Keratinocyte (primary cell): ENCODE measurements around the gene SLC38A1. TPM values are rescaled to one million over a fixed set of nuclear protein-coding genes. Genes with fewer than 3 reads are reported as not detected.

Source experiments
- DNase-seq: peaks from one replicate; pipeline ENCODE4 v3.0.0-alpha.2; 2011; ENCODE audit warnings: low read depth, missing footprints, low spot score
- FAIRE-seq: peaks from 2 replicates; lab custom pipeline; 2011; peaks lifted over from hg19 to GRCh38; lab: Jason Lieb, UNC
- H2AFZ ChIP-seq: 2 replicates; pipeline ENCODE4 v1.6.0; 2012; ENCODE audit warnings: low read length, control low read depth, inconsistent platforms; ENCODE audit not compliant: control insufficient read depth
- H3K27ac ChIP-seq: 2 replicates; pipeline ENCODE4 v1.5.1; 2011; ENCODE audit warnings: low read length; ENCODE audit not compliant: control insufficient read depth, insufficient read depth
- H3K27me3 ChIP-seq: 3 replicates; pipeline ENCODE4 v1.6.0; 2011; ENCODE audit warnings: low read length; ENCODE audit not compliant: control insufficient read depth, insufficient read depth; ENCODE audit errors: extremely low read depth
- H3K36me3 ChIP-seq, 2 experiments: 2 replicates in 1 of 2; 3 replicates in 1 of 2; pipeline ENCODE4 v1.5.1; 2011; ENCODE audit warnings: low read length in 2 of 2, mild to moderate bottlenecking in 1 of 2; ENCODE audit not compliant: control insufficient read depth in 2 of 2, insufficient read depth in 2 of 2; ENCODE audit errors: extremely low read depth in 1 of 2
- H3K4me1 ChIP-seq: 3 replicates; pipeline ENCODE4 v1.5.1; 2011; ENCODE audit warnings: low read length; ENCODE audit not compliant: control insufficient read depth, insufficient read depth; ENCODE audit errors: extremely low read depth
- H3K4me2 ChIP-seq: 3 replicates; pipeline ENCODE4 v1.6.0; 2011; ENCODE audit warnings: low read depth, low read length; ENCODE audit not compliant: control insufficient read depth, insufficient read depth; ENCODE audit errors: extremely low read depth
- H3K4me3 ChIP-seq, 3 experiments: fragments of 200-600 bp in 1 of 3; sonication (generic) in 1 of 3; 2 replicates in 2 of 3; 3 replicates in 1 of 3; pipeline ENCODE4 v1.5.1; 2011 to 2016; ENCODE audit warnings: low read length in 3 of 3, mild to moderate bottlenecking in 3 of 3, control low read depth in 2 of 3, inconsistent platforms in 1 of 3, low read depth in 1 of 3, mixed read lengths in 1 of 3, mixed run types in 1 of 3, moderate library complexity in 1 of 3; ENCODE audit not compliant: control insufficient read depth in 2 of 3, insufficient read depth in 2 of 3; ENCODE audit errors: extremely low read depth in 1 of 3
- H3K79me2 ChIP-seq: 2 replicates; pipeline ENCODE4 v1.6.0; 2012; ENCODE audit warnings: low read length; ENCODE audit not compliant: control insufficient read depth, insufficient read depth
- H3K9ac ChIP-seq: 3 replicates; pipeline ENCODE4 v1.6.0; 2011; ENCODE audit warnings: low read length; ENCODE audit not compliant: control insufficient read depth, insufficient read depth; ENCODE audit errors: extremely low read depth
- H3K9me1 ChIP-seq: 3 replicates; pipeline ENCODE4 v1.6.0; 2011; ENCODE audit warnings: low read length; ENCODE audit not compliant: control insufficient read depth, insufficient read depth; ENCODE audit errors: extremely low read depth
- H3K9me3 ChIP-seq: 2 replicates; pipeline ENCODE4 v1.5.1; 2012; ENCODE audit warnings: low read depth, low read length; ENCODE audit not compliant: control insufficient read depth
- H4K20me1 ChIP-seq: 3 replicates; pipeline ENCODE4 v1.6.0; 2011; ENCODE audit warnings: low read length; ENCODE audit not compliant: control insufficient read depth, insufficient read depth; ENCODE audit errors: extremely low read depth
- EZH2 ChIP-seq: IDR thresholded peaks from one replicate; pipeline ENCODE4 v1.6.1; 2012; ENCODE audit warnings: inconsistent platforms, mild to moderate bottlenecking, low read length, moderate library complexity
- dilution Hi-C: fragments of 300-500 bp; cut with MboI; formaldehyde crosslinking; loops from one replicate; pipeline ENCODE4 v1.7.0; 2020; ENCODE audit warnings: low sequenced_read_pairs; ENCODE audit not compliant: extremely low pct_ligation_motif_present
- polyA plus RNA-seq, 5 experiments: library from polyadenylated mRNA; depleted of rRNA in 3 of 5; stranded (reverse) in 3 of 5; stranded (forward) in 1 of 5; unstranded in 1 of 5; fragments of >200 nt; gene quantifications; 1 replicate in 1 of 5; 2 replicates in 3 of 5; 3 replicates in 1 of 5; pipeline versions ENCODE4 v1.2.1 to v1.2.3, GENCODE V29; 2011 to 2012; ENCODE audit warnings: missing spikeins in 2 of 5, low read depth in 1 of 5, low replicate concordance in 1 of 5
- TF ChIP-seq, protein P1 (sequence below), 3 experiments: IDR thresholded peaks in 1 of 3; conservative IDR thresholded peaks in 1 of 3; optimal IDR thresholded peaks in 1 of 3; 2 replicates in 2 of 3; 3 replicates in 1 of 3; pipeline versions ENCODE3 to v1.5.1; 2011; ENCODE audit warnings: low read length in 3 of 3, mild to moderate bottlenecking in 3 of 3, moderate library complexity in 2 of 3, control low read depth in 1 of 3, inconsistent platforms in 1 of 3; ENCODE audit not compliant: insufficient read depth in 2 of 3; ENCODE audit errors: extremely low read depth in 1 of 3

SLC38A1 gene
- polyA plus RNA-seq, 1 donor (not counting 4 experiments of a cell fraction or from before 2014, with no cell fraction given), result 134 TPM

DNA sequence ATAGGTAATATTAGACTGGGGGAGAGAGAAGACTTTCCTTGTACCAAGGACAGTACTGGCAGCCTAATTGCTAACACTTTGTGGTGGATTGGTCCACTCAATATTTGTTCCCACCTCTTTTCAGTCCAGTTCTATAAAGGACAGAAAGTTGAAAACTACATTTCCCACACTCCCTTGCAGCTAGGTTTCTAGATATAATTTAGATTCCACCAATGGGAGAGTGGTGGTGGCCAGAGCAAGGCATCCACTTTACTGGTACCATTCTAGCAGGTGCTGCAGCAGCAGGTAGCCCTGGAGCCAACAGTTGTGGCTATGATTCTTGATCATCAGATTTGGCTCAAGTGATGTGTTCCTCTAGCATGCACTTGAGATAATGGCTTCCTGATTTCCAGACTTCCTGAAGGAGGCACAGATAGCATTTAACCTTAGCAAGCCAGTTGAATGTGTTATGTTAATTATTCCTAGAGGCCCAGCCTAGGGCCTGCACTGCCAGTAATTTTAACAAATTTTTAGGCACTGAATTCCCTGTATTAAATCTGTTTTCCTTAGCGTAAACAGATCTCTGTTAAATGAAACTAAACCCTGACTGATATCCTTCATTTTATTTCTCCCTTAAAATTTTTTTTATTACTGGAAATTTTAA is 24.4 kb downstream of the SLC38A1 start:
- no peak for TF ChIP-seq EZH2
- TF ChIP-seq, protein P1, sequence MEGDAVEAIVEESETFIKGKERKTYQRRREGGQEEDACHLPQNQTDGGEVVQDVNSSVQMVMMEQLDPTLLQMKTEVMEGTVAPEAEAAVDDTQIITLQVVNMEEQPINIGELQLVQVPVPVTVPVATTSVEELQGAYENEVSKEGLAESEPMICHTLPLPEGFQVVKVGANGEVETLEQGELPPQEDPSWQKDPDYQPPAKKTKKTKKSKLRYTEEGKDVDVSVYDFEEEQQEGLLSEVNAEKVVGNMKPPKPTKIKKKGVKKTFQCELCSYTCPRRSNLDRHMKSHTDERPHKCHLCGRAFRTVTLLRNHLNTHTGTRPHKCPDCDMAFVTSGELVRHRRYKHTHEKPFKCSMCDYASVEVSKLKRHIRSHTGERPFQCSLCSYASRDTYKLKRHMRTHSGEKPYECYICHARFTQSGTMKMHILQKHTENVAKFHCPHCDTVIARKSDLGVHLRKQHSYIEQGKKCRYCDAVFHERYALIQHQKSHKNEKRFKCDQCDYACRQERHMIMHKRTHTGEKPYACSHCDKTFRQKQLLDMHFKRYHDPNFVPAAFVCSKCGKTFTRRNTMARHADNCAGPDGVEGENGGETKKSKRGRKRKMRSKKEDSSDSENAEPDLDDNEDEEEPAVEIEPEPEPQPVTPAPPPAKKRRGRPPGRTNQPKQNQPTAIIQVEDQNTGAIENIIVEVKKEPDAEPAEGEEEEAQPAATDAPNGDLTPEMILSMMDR (optimal IDR thresholded peaks at IDR 0.05 in 1 of 3, IDR thresholded peaks at IDR 0.05 in 1 of 3, conservative IDR thresholded peaks at IDR 0.05 in 1 of 3; ENCODE audit: extremely low read depth in 1 of 3, insufficient read depth in 2 of 3, low read length in 3 of 3), result no peak
- Histone ChIP-seq H3K9me3 (no peaks in the 10 kb centered on the region), H3K27me3 (no peaks in the 10 kb centered on the region), H3K9me1 (peaks cover 2% of the 10 kb centered on the region), H3K4me3 (no peak overlapping the region), H3K36me3 (peaks cover 12 to 34% of the 10 kb centered on the region in 2 experiments), H2AFZ (no peak overlapping the region), H3K79me2 (peaks cover 92% of the 10 kb centered on the region), H3K27ac (no peak overlapping the region), H4K20me1 (peaks cover 18% of the 10 kb centered on the region), H3K9ac (no peak overlapping the region), H3K4me1 (no peaks in the 10 kb centered on the region), H3K4me2 (no peak overlapping the region)
- DNase-seq (no peak), FAIRE-seq (no peak)
- dilution Hi-C loops, result no loop called here

DNA sequence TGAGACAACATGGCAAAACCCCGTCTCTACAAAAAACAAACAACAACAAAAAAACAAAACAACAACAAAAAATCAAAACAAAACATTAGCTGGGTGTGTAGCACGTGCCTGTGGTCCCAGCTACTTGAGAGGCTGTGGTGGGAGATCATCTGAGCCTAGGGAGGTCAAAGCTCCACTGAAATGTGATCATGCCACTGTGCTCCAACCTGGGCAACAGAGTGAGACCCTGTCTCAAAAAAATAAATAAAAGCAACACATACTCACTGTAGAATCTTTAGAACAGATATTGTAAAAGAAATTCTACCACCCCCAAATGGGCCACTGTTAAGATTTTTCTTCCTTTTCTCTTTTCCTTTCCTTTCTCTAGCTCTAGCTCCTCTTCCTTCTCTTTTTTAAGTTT is 26.3 kb downstream of the SLC38A1 start:
- Histone ChIP-seq H3K9ac (no peak overlapping the region), H3K4me3 (no peak overlapping the region), H3K9me3 (no peaks in the 10 kb centered on the region), H4K20me1 (peaks cover 21% of the 10 kb centered on the region), H2AFZ (no peak overlapping the region), H3K9me1 (peaks cover 4% of the 10 kb centered on the region), H3K36me3 (peaks cover 17 to 44% of the 10 kb centered on the region in 2 experiments), H3K4me1 (no peaks in the 10 kb centered on the region), H3K4me2 (no peak overlapping the region), H3K27ac (no peak overlapping the region), H3K79me2 (peaks cover 90% of the 10 kb centered on the region), H3K27me3 (no peaks in the 10 kb centered on the region)
- TF ChIP-seq, protein P1 (optimal IDR thresholded peaks at IDR 0.05 in 1 of 3, IDR thresholded peaks at IDR 0.05 in 1 of 3, conservative IDR thresholded peaks at IDR 0.05 in 1 of 3; ENCODE audit: extremely low read depth in 1 of 3, insufficient read depth in 2 of 3, low read length in 3 of 3), result no peak
- TF ChIP-seq EZH2, result no peak
- DNase-seq (no peak), FAIRE-seq (no peak)
- dilution Hi-C loops, result no loop called here
